ENCODE data around the gene SHMT1.

SHMT1 gene

DNA sequence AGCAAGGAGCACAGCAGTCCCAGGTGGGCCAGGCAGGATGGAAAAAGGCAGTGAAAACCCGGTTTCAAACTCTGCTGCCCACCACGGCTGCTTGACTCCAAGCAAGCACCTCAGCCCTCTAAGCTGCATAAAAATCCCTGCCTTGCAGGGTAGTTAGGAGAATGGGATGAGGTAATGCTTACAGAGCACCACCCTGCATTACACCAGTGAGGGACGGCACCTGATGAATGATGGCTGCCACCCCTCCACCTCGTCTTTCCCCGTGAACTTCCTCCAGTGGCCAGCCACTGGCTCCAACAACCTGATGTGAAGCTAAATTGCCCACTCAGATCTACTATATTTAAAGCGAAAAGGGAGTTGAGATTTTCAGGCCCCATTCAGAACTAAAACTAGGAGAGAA is 81.6 kb downstream of the SHMT1 start:
- DNase-seq (ENCODE audit: low read depth): no peak

DNA sequence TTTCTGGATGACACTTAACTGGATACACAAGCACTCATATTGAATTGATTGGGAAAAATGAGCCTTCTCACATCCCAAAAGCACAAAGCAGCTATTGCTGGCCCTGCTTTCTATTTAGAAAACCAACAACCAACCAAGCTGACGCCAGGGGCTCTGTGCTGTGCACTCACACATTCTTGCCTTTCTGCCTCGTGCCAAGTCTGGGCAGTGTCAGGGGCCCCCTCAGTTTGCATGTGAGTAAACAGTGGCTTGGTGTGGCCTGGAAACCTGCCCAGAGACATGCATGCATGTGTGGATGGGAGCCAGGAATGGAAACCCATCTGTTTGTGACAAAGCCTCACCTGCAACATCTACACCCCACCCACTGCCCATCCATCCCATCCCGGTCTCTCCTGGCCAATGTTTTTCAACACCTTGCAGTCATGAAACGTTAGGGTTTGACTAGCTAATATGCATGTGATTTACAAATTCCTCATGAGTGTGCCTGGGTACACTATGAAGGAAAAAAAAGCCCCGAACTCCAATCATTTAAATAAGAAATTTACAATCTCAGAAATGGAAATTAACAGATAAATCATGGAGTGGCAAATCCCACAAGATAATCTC is 82.5 kb downstream of the SHMT1 start:
- no peak for DNase-seq (ENCODE audit: low read depth)

DNA sequence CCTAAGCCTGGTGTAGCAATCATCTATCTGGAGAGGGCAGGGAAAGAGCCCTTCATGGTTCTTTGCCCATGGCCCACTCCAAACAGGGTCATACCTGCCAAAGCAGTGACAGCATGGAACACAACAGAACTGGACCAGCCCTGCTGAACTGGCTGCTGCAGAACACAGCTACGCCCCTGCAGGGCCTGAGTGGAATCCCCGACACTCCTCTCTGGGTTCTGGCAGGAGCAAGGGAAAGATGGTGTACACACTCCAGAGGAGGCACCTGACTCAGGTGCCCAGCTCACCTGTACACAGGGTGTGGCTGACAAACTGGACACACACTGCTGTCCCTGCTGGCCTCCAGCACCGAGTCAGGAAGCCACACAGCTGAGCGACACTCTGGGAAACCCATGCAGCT is 83.1 kb downstream of the SHMT1 start:
- no peak for DNase-seq (ENCODE audit: low read depth)

DNA sequence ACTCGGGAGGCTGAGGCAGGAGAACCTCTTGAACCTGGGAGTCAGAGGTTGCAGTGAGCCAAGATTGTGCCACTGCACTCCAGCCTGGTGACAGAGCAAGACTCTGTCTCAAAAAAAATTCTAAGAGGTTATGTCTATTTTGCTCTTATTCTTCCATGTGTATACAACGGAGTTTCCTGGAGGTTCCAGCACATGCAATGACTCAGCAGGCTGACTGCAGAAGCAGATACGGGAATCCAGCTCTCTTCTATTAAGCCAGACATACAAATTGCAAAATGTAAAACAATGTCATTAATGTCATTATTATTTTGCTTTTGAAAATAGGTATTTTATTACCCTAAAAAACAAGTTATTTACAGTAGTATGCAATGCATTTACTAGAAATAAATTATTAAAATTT is 84.5 kb downstream of the SHMT1 start:
- DNase-seq (ENCODE audit: low read depth): no peak

Measured in activated T-helper 1 cell treated with Interleukin-2 at 50 U/mL for 16 hours (primary cell).